Measurements from ENCODE around the gene FUT2.
A peak's percentile ranks its signal among the peaks of the same experiment; 100 is the strongest.

Gene FUT2

GRCh38 chr19:48695743-48696352 lies at the start of gene FUT2:
Gene FUT2, plus strand, starts transcription at chr19:48695971. Its CDS starts 6,986 bp downstream, at chr19:48702957.
- TF ChIP-seq CTCF (IDR thresholded peaks at IDR 0.05; ENCODE audit: low read depth, low read length) (no peak), MYC (IDR thresholded peaks at IDR 0.05; ENCODE audit: low read depth, low read length) (no peak), MAX (IDR thresholded peaks at IDR 0.05; ENCODE audit: low read depth, low read length) (no peak), POLR2A (IDR thresholded peaks at IDR 0.05; ENCODE audit: extremely low read depth, insufficient read length) (no peak)
- no peak for DNase-seq (ENCODE audit: low read depth)
- H3K4me3 ChIP-seq (ENCODE audit: low read depth, low read length): no peak within 1 kb of the TSS

GRCh38 chr19:48646001-48646721 lies 49.6 kb upstream of the FUT2 start, which contains the start of gene CA11:
Gene CA11, minus strand, starts transcription at chr19:48646187. Its CDS starts 555 bp downstream, at chr19:48645632.
- peak within 1 kb of the TSS; percentile 17 for H3K4me3 ChIP-seq (ENCODE audit: low read depth, low read length)
- TF ChIP-seq CTCF (IDR thresholded peaks at IDR 0.05; ENCODE audit: low read depth, low read length) (peak; percentile 100), MYC (IDR thresholded peaks at IDR 0.05; ENCODE audit: low read depth, low read length) (no peak)
- peak; percentile 99 for DNase-seq (ENCODE audit: low read depth)

GRCh38 chr19:48646722-48647216 lies 49.0 kb upstream of the FUT2 start:
- no peak for TF ChIP-seq MAX (IDR thresholded peaks at IDR 0.05; ENCODE audit: low read depth, low read length)
- no peak for TF ChIP-seq POLR2A (IDR thresholded peaks at IDR 0.05; ENCODE audit: extremely low read depth, insufficient read length)
- TF ChIP-seq MYC (IDR thresholded peaks at IDR 0.05; ENCODE audit: low read depth, low read length): no peak
- TF ChIP-seq CTCF (IDR thresholded peaks at IDR 0.05; ENCODE audit: low read depth, low read length): no peak
- H3K4me3 ChIP-seq (ENCODE audit: low read depth, low read length): no peak overlapping the region
- DNase-seq (ENCODE audit: low read depth): no peak

GRCh38 chr19:48648134-48648533 lies 47.6 kb upstream of the FUT2 start:
- DNase-seq (ENCODE audit: low read depth): no peak
- no peak overlapping the region for H3K4me3 ChIP-seq (ENCODE audit: low read depth, low read length)
- TF ChIP-seq CTCF (IDR thresholded peaks at IDR 0.05; ENCODE audit: low read depth, low read length) (no peak), MAX (IDR thresholded peaks at IDR 0.05; ENCODE audit: low read depth, low read length) (no peak), POLR2A (IDR thresholded peaks at IDR 0.05; ENCODE audit: extremely low read depth, insufficient read length) (no peak), MYC (IDR thresholded peaks at IDR 0.05; ENCODE audit: low read depth, low read length) (no peak)

- no peak overlapping the region for H3K4me3 ChIP-seq (ENCODE audit: low read depth, low read length)
- no peak for TF ChIP-seq POLR2A (IDR thresholded peaks at IDR 0.05; ENCODE audit: extremely low read depth, insufficient read length)
- TF ChIP-seq MYC (IDR thresholded peaks at IDR 0.05; ENCODE audit: low read depth, low read length): no peak
- TF ChIP-seq CTCF (IDR thresholded peaks at IDR 0.05; ENCODE audit: low read depth, low read length): no peak
- no peak for TF ChIP-seq MAX (IDR thresholded peaks at IDR 0.05; ENCODE audit: low read depth, low read length)
- no peak for DNase-seq (ENCODE audit: low read depth)
These were observed 44.6 kb upstream of the FUT2 start for GRCh38 chr19:48650974-48651682.
